HFF-Myc (cell line): ENCODE data around the gene RNF41.
A peak's percentile ranks its signal among the peaks of the same experiment; 100 is the strongest.

Experiments
- DNase-seq: peaks from one replicate; pipeline ENCODE4 v3.0.0-alpha.2; 2011; ENCODE audit warnings: low read depth; ENCODE audit errors: extremely low read depth
- H3K4me3 ChIP-seq: replicated peaks from 2 replicates; pipeline ENCODE4 v1.5.1; 2011; ENCODE audit warnings: low read depth, mild to moderate bottlenecking, control low read depth, low read length
- TF ChIP-seq, protein P1 (sequence below): IDR thresholded peaks from 2 replicates; pipeline ENCODE4 v1.5.1; 2012; ENCODE audit warnings: mild to moderate bottlenecking, low read depth, low read length, control low read depth; ENCODE audit errors: missing control alignments

The RNF41 gene

DNA sequence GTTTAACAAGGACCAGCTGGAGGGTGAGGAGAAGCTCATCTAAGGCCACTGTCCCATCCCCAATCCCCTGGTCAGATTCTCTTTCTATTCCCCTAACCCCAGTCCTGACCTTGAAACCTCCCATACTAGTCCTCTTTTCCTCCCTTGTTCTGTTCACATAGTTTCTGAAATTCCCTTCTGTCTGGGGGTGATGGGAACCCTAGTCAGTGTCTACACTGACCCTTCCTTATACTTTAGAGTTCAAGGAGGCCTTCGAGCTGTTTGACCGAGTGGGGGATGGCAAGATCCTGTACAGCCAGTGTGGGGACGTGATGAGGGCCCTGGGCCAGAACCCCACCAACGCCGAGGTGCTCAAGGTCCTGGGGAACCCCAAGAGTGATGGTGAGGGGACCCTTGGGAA, 66.9 kb downstream of the RNF41 start:
- H3K4me3 ChIP-seq: no peak overlapping the region
- TF ChIP-seq, protein P1, sequence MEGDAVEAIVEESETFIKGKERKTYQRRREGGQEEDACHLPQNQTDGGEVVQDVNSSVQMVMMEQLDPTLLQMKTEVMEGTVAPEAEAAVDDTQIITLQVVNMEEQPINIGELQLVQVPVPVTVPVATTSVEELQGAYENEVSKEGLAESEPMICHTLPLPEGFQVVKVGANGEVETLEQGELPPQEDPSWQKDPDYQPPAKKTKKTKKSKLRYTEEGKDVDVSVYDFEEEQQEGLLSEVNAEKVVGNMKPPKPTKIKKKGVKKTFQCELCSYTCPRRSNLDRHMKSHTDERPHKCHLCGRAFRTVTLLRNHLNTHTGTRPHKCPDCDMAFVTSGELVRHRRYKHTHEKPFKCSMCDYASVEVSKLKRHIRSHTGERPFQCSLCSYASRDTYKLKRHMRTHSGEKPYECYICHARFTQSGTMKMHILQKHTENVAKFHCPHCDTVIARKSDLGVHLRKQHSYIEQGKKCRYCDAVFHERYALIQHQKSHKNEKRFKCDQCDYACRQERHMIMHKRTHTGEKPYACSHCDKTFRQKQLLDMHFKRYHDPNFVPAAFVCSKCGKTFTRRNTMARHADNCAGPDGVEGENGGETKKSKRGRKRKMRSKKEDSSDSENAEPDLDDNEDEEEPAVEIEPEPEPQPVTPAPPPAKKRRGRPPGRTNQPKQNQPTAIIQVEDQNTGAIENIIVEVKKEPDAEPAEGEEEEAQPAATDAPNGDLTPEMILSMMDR: no peak
- DNase-seq: no peak

DNA sequence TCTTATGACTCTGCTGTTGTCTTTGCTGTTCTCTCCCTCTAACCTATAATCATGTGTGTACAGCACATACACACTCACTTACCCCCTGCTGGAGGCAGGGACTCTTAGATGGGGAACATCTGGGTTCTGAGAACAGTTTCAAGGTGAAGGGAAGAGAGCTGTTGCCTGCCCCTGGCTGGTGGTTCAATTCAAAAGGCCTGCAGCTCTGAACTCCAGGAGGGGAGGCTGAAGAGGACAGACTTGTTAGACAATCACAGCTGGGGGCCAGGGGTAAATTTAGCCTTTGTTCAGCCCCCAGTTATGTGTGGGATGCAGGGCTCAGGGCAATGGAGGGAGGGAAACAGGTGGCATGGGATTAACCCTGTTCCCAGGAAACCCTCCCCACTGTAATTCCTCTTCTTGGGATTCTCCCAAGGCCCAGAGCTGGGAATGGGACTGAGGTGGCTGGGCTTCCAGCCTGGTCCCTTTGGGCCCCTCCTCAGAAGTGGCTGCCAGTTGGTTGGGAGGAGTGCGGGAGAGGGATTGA, 67.4 kb downstream of the RNF41 start:
- no peak overlapping the region for H3K4me3 ChIP-seq
- TF ChIP-seq, protein P1: no peak
- no peak for DNase-seq

DNA sequence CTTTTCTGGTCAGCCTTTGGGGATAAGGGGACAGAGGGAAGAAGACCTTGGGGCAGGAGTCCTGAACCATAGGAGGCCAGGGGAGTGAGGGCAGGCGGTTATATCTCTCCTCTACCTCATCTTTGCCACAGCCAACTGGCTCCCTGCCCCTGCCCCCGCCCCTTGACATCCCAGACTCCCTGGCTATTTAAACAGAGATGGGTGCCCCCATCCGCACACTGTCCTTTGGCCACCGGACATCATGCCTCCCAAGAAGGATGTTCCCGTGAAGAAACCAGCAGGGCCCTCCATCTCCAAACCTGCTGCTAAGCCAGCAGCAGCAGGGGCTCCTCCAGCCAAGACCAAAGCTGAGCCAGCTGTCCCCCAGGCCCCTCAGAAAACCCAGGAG, 68.0 kb downstream of the RNF41 start:
- peak overlapping the region; percentile 80 for H3K4me3 ChIP-seq
- DNase-seq: no peak
- TF ChIP-seq, protein P1: no peak

DNA sequence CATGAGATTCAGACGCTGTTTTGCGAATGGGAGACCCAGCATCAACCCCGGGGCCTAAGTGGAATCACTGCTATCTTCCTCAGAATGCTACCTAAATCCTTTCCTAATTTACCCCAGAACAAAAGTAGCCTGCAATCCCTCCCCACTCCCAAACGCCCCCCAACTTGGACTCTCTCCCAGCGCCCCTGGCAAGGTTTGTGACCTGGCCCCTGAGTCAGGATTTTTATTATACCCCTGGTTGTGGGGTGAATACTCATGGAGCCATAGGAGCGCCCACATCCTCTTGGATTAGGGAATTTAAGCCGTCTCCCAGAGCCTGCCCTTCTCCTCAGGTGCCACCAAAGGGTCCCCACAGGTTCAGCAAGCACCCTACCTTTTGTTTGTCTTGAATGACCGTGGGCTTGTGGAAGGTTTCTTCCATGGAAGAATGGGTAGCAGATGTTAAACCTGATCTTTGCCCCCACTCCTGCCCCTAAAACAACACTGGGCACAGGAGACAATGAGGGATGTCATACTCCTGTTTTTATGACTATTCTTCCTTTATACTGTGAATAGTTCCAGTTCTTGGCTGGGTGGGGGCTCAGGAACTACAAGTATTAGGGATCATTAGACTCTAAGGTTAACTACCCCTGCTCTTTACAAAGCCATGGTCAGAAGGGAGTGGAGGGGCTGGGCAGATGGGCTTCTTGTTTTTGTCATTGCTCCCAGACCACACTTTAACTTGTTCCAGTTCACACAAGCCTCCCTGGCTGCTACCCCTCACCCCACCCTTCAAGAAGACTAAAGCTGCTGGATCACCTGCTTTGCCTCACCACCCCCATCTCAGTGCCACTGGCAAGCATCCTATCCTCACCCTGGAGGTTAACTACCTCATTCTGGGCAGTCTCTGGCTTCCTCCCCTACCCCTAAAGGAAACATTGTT, 68.7 kb downstream of the RNF41 start:
- DNase-seq: no peak
- peak overlapping the region; percentile 80 for H3K4me3 ChIP-seq
- TF ChIP-seq, protein P1: no peak
